Left lung (tissue), 10 donors: ENCODE results near the gene TOMM5. TPM values are rescaled to one million over a fixed set of nuclear protein-coding genes. Genes with fewer than 3 reads are reported as not detected.

Experiments used
- ATAC-seq: fragments of 200-7000 bp; cut with Tn5 transposase; one replicate; pipeline ENCODE4 v1.9.1; 2020; ENCODE audit warnings: moderate library complexity
- DNase-seq, 4 donors: peaks; one replicate each; pipeline ENCODE4 v3.0.0-alpha.2; 2013 to 2020
- H3K27ac ChIP-seq, 2 donors: fragments of 200-600 bp; sonication (generic) in 1 of 2; one replicate each; pipeline versions ENCODE4 v1.5.0 to v1.8.0; 2020 to 2021
- H3K27me3 ChIP-seq, 2 donors: fragments of 200-600 bp; sonication (generic) in 1 of 2; one replicate each; pipeline versions ENCODE4 v1.5.0 to v1.8.0; 2020 to 2021
- H3K36me3 ChIP-seq, 2 donors: fragments of 200-600 bp; sonication (generic) in 1 of 2; one replicate each; pipeline versions ENCODE4 v1.5.0 to v1.8.0; 2020 to 2021
- H3K4me1 ChIP-seq, 2 donors: fragments of 200-600 bp; one replicate each; pipeline ENCODE4 v1.8.0; 2021
- H3K4me3 ChIP-seq, 2 donors: fragments of 200-600 bp; sonication (generic) in 1 of 2; one replicate each; pipeline versions ENCODE4 v1.5.0 to v1.8.0; 2020 to 2021; ENCODE audit warnings: mild to moderate bottlenecking in 1 of 2
- H3K9me3 ChIP-seq, 2 donors: fragments of 200-600 bp; sonication (generic) in 1 of 2; one replicate each; pipeline versions ENCODE4 v1.5.0 to v1.8.0; 2020 to 2021
- CTCF ChIP-seq, 2 donors: fragments of 200-600 bp; sonication (generic) in 1 of 2; IDR thresholded peaks; one replicate each; pipeline versions ENCODE4 v1.5.0 to v1.8.0; 2021; ENCODE audit warnings: antibody characterized with exemption in 2 of 2
- intact Hi-C, 2 donors: fragments of 100-400 bp; cut with DNase I; formaldehyde crosslinking; loops; one replicate each; pipeline versions ENCODE4 v1.11.2 to v1.14.2; 2022
- polyA plus RNA-seq, 6 donors: library from polyadenylated mRNA; unstranded; fragments of 120-200 nt; gene quantifications; one replicate each; pipeline ENCODE4 v1.2.1, GENCODE V29; 2013; ENCODE audit not compliant: insufficient read length in 6 of 6
- total RNA-seq, 2 donors: library from RNA; stranded (reverse); fragmentation: NEBNext Ultra II Directional; extraction: Animal tissue kit (Norgen Biotek cat#: 25700); gene quantifications; one replicate each; pipeline ENCODE4 v1.2.1, GENCODE V29; 2021
- donor health status: DM: no; HTN: yes; CAD: no.
- donor health status: DM: no; HTN: no; CAD: no.

The TOMM5 gene
- total and polyA plus RNA-seq, 8 donors: 65.5 to 112 (median 99.3) TPM

- H3K4me3 ChIP-seq: no peak overlapping the region
- H3K27me3 ChIP-seq: no peaks in the 10 kb centered on the region
- H3K4me1 ChIP-seq: no peaks in the 10 kb centered on the region
- no peak overlapping the region for H3K27ac ChIP-seq
- intact Hi-C loops: no loop called here
- no peaks in the 10 kb centered on the region for H3K9me3 ChIP-seq
- ATAC-seq: no peak
- no peak for TF ChIP-seq CTCF (IDR thresholded peaks at IDR 0.05)
- peaks cover 0 to 34% of the 10 kb centered on the region in 2 donors for H3K36me3 ChIP-seq
- peak in 1 of 4 donors; percentile 71 for DNase-seq
Observed at GRCh38 chr9:37541465-37541864, 50.9 kb downstream of the TOMM5 start.

- DNase-seq (peak in 1 of 4 donors; percentile 51), ATAC-seq (peak; percentile 77)
- H3K9me3 ChIP-seq: no peaks in the 10 kb centered on the region
- no peak overlapping the region for H3K4me3 ChIP-seq
- no peak overlapping the region for H3K27ac ChIP-seq
- peaks cover 0 to 37% of the 10 kb centered on the region in 2 donors for H3K36me3 ChIP-seq
- no peaks in the 10 kb centered on the region for H3K4me1 ChIP-seq
- H3K27me3 ChIP-seq: no peaks in the 10 kb centered on the region
- intact Hi-C loops: no loop called here
- no peak for TF ChIP-seq CTCF (IDR thresholded peaks at IDR 0.05)
Observed at GRCh38 chr9:37540634-37541033, 51.8 kb downstream of the TOMM5 start.

- no peak overlapping the region for H3K4me3 ChIP-seq
- no peak for TF ChIP-seq CTCF (IDR thresholded peaks at IDR 0.05)
- H3K27ac ChIP-seq: no peak overlapping the region
- no peaks in the 10 kb centered on the region for H3K27me3 ChIP-seq
- DNase-seq: no peak
- intact Hi-C loops: no loop called here
- no peaks in the 10 kb centered on the region for H3K4me1 ChIP-seq
- H3K36me3 ChIP-seq: peaks cover 0 to 40% of the 10 kb centered on the region in 2 donors
- no peak for ATAC-seq
- H3K9me3 ChIP-seq: no peaks in the 10 kb centered on the region
Observed at GRCh38 chr9:37539634-37540033, 52.8 kb downstream of the TOMM5 start.

Other genes starting within 250 kb of the TOMM5 start
- gene GRHPR, start 169.9 kb downstream of the TOMM5 start, total RNA-seq: 10 to 100 TPM; 75.2 to 79.6 TPM
- gene GRHPR, start 169.9 kb downstream of the TOMM5 start, polyA plus RNA-seq: 100 to 1,000 TPM in 5 of 6 donors, 10 to 100 TPM in 1; 99.1 to 120 (median 104) TPM
- 1 to 10 TPM; 7.5 to 9.8 TPM for gene ZBTB5, start 127.1 kb downstream of the TOMM5 start, total RNA-seq
- 10 to 100 TPM; 25.8 to 28.5 (median 26.2) TPM for gene ZBTB5, start 127.1 kb downstream of the TOMM5 start, polyA plus RNA-seq
- 10 to 100 TPM; 14.3 to 21.3 TPM for gene POLR1E, start 106.6 kb downstream of the TOMM5 start, total RNA-seq
- 10 to 100 TPM; 27.2 to 31.1 (median 29.4) TPM for gene POLR1E, start 106.6 kb downstream of the TOMM5 start, polyA plus RNA-seq
- 1 to 10 TPM; 8.0 to 8.2 TPM for gene FBXO10, start 16.2 kb downstream of the TOMM5 start, total RNA-seq
- gene FBXO10, start 16.2 kb downstream of the TOMM5 start, polyA plus RNA-seq: 10 to 100 TPM in 4 of 6 donors, 1 to 10 TPM in 2; 8.9 to 12.0 (median 10.5) TPM
- gene FRMPD1, start 58.4 kb upstream of the TOMM5 start, total RNA-seq: not detected
- under 1 TPM; 0.03 to 0.31 (median 0.18) TPM for gene FRMPD1, start 58.4 kb upstream of the TOMM5 start, polyA plus RNA-seq
- 1 to 10 TPM; 5.8 to 7.5 TPM for gene TRMT10B, start 161.2 kb upstream of the TOMM5 start, total RNA-seq
- gene TRMT10B, start 161.2 kb upstream of the TOMM5 start, polyA plus RNA-seq: 10 to 100 TPM; 21.5 to 32.2 (median 26.9) TPM
- gene EXOSC3, start 192.5 kb upstream of the TOMM5 start, total RNA-seq: 10 to 100 TPM; 25.6 to 34.5 TPM
- 10 to 100 TPM; 32.7 to 43.4 (median 37.6) TPM for gene EXOSC3, start 192.5 kb upstream of the TOMM5 start, polyA plus RNA-seq
- gene DCAF10, start 208.2 kb upstream of the TOMM5 start, total RNA-seq: 10 to 100 TPM; 24.8 to 25.3 TPM
- gene DCAF10, start 208.2 kb upstream of the TOMM5 start, polyA plus RNA-seq: 10 to 100 TPM; 29.3 to 37.3 (median 31.9) TPM